ENCODE measurements around the gene FHIT.
A peak's percentile ranks its signal among the peaks of the same experiment; 100 is the strongest.

Gene FHIT

GRCh38 chr3:60030982-60031381 is 1220.3 kb downstream of the FHIT start:
- no peak for DNase-seq (ENCODE audit: low read depth in 1 of 2, low spot score in 1 of 2)

DNA sequence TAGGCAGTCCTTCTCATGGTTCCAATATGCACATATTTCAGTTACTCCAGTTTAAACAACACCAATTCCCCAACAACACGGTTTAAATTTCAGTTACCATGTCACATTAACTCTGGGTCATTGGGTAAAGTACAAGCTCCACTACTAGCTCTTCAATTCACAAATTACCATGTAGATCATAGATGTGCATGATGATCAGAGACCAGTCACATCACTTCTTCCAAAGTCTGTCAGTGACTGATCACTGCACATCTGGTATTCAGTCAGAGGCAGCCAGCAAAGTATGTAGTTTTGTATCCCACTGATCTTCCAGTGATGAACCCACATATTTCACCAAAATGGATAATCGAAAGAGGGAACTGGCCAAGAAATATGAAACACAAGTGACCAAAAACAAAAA is 1223.0 kb downstream of the FHIT start:
- no peak for DNase-seq (ENCODE audit: low read depth in 1 of 2, low spot score in 1 of 2)

DNA sequence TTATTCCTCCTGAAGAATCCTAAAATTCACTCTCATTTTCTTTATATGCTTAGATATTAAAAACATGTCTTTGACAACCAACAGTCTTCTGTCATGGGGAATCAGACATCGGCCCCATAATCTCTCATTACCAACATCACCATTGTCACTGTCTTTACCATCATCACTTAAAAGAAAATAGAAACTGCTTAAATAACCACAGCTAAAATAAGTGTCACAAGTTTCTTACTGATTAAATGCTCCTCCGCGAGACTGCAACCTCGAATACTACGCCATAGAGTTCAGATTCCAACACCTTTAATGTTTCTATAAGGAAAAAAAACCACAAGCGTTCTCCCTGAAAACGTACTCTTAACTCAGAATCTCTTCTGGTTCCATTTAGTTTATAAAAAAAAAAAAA is 1223.9 kb downstream of the FHIT start:
- DNase-seq (ENCODE audit: low read depth in 1 of 2, low spot score in 1 of 2), result no peak

GRCh38 chr3:60025096-60026050 is 1225.9 kb downstream of the FHIT start:
- DNase-seq (ENCODE audit: low read depth in 1 of 2, low spot score in 1 of 2), result no peak

DNA sequence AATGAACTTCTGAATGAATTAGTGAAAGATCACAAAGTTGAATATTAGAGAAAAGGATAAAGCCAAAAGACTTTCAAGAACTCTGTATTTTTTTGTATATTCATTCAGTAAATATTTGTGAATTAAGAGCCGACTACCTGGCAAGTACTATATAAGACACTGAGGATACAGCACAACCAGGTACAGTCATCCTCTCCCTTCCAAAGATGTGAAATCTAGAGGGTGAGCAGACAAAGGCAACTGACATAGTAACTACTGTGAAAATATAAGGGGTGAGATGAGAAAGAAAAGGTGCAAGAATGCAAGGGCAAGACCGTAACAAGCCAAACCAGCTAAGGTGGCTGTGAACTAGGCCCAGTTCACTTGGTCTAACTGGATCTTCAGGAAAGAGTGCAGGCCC is 1226.9 kb downstream of the FHIT start:
- no peak for DNase-seq (ENCODE audit: low read depth in 1 of 2, low spot score in 1 of 2)

- DNase-seq (ENCODE audit: low read depth in 1 of 2, low spot score in 1 of 2), result no peak
Observed at GRCh38 chr3:60023189-60023588, 1228.1 kb downstream of the FHIT start.

DNA sequence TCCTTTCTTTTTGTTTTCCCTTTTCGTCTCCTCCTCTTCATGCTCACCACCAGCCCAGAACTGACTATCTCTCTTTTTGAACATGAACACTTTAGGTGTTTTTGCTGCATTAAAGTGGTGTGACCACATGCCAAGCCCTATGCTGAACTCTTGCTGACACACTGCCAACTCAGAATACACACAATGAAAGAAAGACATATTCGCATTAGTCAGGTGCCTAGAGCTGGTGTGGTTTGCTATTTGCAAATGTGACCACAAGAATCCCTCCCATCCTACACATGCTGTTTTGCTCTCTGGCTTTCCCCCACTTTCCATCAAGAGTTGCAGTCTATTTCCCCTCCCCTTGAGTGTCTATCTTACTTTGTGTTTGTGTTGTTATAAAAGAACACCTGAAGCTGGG is 1233.6 kb downstream of the FHIT start:
- DNase-seq (ENCODE audit: low read depth in 1 of 2, low spot score in 1 of 2), result peak in 1 of 2 donors; percentile 9

DNA sequence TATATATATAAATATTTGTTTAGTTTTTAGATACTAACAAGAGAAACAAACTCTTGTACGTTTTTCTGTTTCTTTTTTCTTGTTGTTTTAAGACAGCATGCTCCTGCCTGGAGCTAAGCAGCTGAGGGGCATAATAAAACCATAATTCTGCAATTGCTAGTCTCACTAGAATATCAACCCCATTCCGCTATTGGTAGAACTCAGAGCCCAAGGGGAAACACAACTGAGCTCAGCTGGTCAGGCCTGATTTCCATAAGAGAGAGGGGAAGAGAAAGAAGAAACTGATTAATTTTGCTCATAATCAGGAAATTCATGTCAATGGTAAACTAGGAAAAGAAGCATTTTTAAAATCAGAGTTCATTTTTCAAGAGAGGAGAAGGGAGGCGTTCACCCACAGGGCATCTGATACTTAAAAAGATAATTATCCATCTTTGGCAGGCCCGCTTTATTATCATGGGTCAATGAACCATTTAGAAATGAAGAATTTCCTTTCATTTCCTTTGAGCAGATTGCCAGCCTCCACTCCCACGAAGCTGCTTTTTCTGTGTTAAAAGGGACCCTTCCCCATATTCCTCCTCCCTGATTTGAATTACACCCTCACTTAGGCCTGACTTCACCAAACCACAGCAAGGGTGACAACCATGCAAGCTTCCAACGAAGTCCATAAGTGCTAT is 1236.1 kb downstream of the FHIT start:
- DNase-seq (ENCODE audit: low read depth in 1 of 2, low spot score in 1 of 2), result no peak

DNA sequence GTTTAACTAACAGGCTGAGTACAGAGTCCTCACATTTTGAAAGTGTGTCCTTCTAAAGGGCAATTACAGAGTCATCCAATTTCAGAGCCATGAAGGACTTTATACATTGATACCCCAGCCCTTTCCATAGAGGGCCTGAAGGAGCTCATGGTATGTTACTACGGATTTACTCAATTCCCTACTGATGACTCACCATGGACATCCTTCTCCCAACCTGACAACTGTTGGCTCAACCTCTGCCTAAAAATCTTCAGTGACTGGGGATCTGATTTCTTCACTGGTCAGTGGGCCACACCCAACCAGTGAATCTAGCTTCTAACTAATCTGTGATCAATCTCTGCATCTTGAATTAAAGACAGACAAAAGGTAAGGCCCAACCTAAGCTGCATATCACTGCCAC is 1238.0 kb downstream of the FHIT start:
- DNase-seq (ENCODE audit: low read depth in 1 of 2, low spot score in 1 of 2), result no peak

GRCh38 chr3:60011218-60011617 is 1240.0 kb downstream of the FHIT start:
- DNase-seq (ENCODE audit: low read depth in 1 of 2, low spot score in 1 of 2), result no peak

DNA sequence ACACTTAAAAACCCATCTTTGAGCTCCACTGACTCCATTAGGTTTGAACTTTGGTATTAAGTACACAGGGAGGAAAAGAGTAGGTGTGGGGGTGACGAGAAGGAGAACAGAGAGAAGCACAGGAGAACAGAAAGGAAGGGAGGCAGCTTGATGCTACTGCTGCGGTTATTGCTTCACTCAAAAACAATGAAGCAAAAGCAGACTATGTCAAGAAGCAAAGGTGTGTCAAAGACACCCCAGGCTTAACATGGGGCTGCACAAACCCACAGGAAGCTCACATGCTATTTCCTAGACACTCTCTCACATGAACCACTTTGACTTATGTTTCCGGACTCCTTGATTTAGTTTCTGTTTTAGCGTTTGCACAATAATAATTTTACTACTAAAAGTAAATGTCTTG is 1240.5 kb downstream of the FHIT start:
- peak in 1 of 2 donors; percentile 24 for DNase-seq (ENCODE audit: low read depth in 1 of 2, low spot score in 1 of 2)

GRCh38 chr3:60009931-60010478 is 1241.2 kb downstream of the FHIT start:
- no peak for DNase-seq (ENCODE audit: low read depth in 1 of 2, low spot score in 1 of 2)

- DNase-seq (ENCODE audit: low read depth in 1 of 2, low spot score in 1 of 2), result no peak
Observed at GRCh38 chr3:60001369-60001768, 1249.9 kb downstream of the FHIT start.

DNA sequence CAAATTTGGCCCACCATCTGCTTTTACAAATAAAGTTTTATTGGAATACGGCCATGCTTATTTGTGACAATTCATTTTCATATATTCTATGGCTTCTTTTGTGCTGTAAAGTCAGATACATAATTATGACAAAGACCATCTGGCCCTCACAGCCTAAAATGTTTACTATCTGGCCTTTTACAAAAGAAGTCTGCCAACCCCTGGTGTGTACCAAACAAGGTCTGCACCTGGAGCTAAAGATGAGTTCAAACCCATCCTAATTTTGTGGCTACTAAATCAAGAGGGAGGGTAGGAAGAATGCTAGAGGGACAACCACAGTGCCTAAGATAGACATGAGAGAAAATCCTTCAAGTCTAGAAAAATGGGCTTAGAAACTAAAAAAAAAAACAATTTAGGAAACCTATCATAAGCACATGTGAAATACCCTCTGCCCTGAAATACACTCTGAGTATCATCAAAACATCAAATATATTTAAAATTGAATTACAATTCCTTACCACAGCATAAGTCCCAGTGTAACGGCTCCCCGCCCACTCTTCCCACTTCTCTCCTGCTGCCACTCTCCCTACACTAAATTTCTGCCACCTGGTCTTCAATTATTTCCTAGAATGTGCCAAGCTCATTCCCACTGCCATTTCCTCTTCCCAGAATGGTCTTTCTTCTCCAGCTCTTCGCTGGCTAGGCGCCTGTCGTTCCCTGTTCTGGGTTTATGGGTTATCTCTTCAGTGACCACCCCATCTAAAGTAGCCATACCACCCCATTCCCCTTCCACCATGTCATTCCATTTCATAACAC is 1250.7 kb downstream of the FHIT start:
- DNase-seq (ENCODE audit: low read depth in 1 of 2, low spot score in 1 of 2), result no peak

- DNase-seq (ENCODE audit: low read depth in 1 of 2, low spot score in 1 of 2), result no peak
Observed at GRCh38 chr3:59998058-59998457, 1253.2 kb downstream of the FHIT start.

- no peak for DNase-seq (ENCODE audit: low read depth in 1 of 2, low spot score in 1 of 2)
Observed at GRCh38 chr3:59997583-59997982, 1253.7 kb downstream of the FHIT start.

DNA sequence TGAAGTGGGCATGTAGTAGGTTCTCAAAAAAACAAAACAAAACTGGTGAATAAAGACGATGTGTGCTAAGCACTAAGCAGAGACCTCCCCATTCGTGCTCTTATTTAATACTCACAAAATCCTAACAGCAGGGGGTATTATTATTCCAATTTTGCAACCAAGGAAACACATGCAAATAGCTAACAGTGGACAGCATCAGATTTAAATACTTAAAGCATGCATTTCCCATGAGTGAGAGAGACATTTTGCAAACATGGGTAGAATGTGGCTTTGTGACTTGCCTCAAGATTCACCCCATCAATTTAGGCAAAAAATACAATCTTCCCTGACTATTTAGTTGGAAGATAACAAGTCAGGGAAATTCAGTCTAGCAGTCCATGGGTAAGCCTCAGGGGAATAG is 1255.2 kb downstream of the FHIT start:
- DNase-seq (ENCODE audit: low read depth in 1 of 2, low spot score in 1 of 2), result no peak

- no peak for DNase-seq (ENCODE audit: low read depth in 1 of 2, low spot score in 1 of 2)
Observed at GRCh38 chr3:59995563-59995962, 1255.7 kb downstream of the FHIT start.

- DNase-seq (ENCODE audit: low read depth in 1 of 2, low spot score in 1 of 2), result no peak
Observed at GRCh38 chr3:59994732-59995304, 1256.4 kb downstream of the FHIT start.

- no peak for DNase-seq (ENCODE audit: low read depth in 1 of 2, low spot score in 1 of 2)
Observed at GRCh38 chr3:59992578-59992977, 1258.7 kb downstream of the FHIT start.

DNA sequence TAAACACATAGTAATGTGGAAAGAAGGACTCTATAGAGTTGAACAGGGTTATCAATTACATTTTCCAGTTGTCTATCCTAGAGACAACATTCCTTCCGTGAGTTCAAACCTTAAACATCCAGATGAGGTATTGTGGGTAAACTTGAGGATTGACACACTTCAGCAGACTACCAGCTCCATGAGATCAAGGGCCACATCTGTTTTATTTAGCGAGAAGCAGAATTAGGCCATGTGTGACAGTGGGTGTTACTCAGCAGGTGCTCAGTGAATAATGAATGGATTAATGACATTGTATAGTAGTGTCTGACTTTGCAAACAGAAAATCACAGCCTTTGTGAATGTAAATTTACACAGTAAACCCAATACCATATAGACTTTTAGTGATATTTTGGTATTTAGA is 1260.3 kb downstream of the FHIT start:
- no peak for DNase-seq (ENCODE audit: low read depth in 1 of 2, low spot score in 1 of 2)

All from stimulated activated CD4-positive, alpha-beta T cell treated with anti-CD3 and anti-CD28 coated beads, Interleukin-15, amount 100 ng/mL, for 1 hour (primary cell).